Mucosa of descending colon (tissue), 3 donors: ENCODE data around the gene SPATA31E1. TPM values are rescaled to one million over a fixed set of nuclear protein-coding genes. Genes with fewer than 3 reads are reported as not detected.
A peak's percentile ranks its signal among the peaks of the same experiment; 100 is the strongest.

Source experiments
- ATAC-seq: fragments of 200-7000 bp; cut with Tn5 transposase; one replicate; pipeline ENCODE4 v1.9.1; 2020; ENCODE audit warnings: mild to moderate bottlenecking, moderate library complexity
- DNase-seq, 3 donors: peaks; one replicate each; pipeline ENCODE4 v3.0.0-alpha.2; 2020
- H3K36me3 ChIP-seq: fragments of 200-600 bp; one replicate; pipeline ENCODE4 v1.8.0; 2021; ENCODE audit warnings: low read depth, mild to moderate bottlenecking
- H3K4me1 ChIP-seq: fragments of 200-600 bp; one replicate; pipeline ENCODE4 v1.8.0; 2021; ENCODE audit warnings: low read depth, mild to moderate bottlenecking
- H3K4me3 ChIP-seq: fragments of 200-600 bp; one replicate; pipeline ENCODE4 v1.8.0; 2021; ENCODE audit warnings: mild to moderate bottlenecking
- H3K9me3 ChIP-seq: fragments of 200-600 bp; one replicate; pipeline ENCODE4 v1.8.0; 2021; ENCODE audit warnings: mild to moderate bottlenecking
- intact Hi-C, 2 donors: fragments of 100-400 bp; cut with DNase I in 1 of 2; cut with micrococcal nuclease in 1 of 2; formaldehyde crosslinking; loops; one replicate each; pipeline versions ENCODE4 v1.11.0 to v1.11.1; 2022; cut with DNase I, micrococcal nuclease
- total RNA-seq, 3 donors: library from RNA; stranded (reverse); fragmentation: NEBNext Ultra II Directional in 2 of 3; extraction: Animal tissue kit (Norgen Biotek cat#: 25700) in 2 of 3; gene quantifications; one replicate each; pipeline versions ENCODE4 v1.2.1 to v1.2.4, GENCODE V29; 2021 to 2023
- TF ChIP-seq, protein P1 (sequence below): fragments of 200-600 bp; IDR thresholded peaks from one replicate; pipeline ENCODE4 v1.8.0; 2022; ENCODE audit warnings: antibody characterized with exemption, mild to moderate bottlenecking
- donor health status: DM: no; HTN: no; CAD: no; lungs with moderate emphysema.
- donor health status: DM: no; HTN: no; CAD: no.
- donor health status: DM: no; HTN: yes; CAD: no.

Gene SPATA31E1
- total RNA-seq, 3 donors from 2014 or later, result 0.06 TPM; not detected in 2

DNA sequence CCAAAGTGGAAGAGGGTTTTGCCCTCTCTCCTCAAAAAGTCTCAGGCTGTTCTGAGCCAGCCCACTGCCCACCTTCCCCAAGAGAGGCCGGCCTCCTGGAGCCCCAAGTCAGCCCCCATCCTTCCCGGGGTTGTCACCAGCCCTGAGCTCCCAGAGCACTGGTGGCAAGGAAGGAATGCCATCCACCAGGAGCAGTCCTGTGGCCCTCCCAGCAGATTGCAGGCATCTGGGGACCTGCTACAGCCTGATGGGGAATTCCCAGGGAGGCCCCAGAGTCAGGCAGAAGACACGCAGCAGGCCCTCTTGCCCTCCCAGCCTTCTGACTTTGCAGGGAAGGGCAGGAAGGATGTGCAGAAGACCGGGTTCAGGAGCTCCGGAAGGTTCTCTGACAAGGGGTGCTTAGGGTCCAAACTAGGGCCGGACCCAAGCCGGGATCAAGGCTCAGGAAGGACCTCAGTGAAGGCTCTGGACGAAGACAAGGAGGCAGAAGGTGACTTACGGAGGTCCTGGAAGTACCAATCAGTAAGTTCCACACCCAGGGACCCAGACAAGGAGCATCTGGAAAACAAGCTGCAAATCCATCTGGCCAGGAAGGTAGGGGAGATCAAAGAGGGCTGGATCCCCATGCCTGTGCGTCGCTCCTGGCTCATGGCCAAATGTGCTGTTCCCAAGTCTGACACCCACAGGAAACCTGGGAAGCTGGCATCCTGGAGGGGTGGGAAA, 3.7 kb downstream of the SPATA31E1 start:
- ATAC-seq (no peak), DNase-seq (no peak)
- no peaks in the 10 kb centered on the region for H3K4me1 ChIP-seq
- H3K36me3 ChIP-seq, result no peaks in the 10 kb centered on the region
- TF ChIP-seq, protein P1, sequence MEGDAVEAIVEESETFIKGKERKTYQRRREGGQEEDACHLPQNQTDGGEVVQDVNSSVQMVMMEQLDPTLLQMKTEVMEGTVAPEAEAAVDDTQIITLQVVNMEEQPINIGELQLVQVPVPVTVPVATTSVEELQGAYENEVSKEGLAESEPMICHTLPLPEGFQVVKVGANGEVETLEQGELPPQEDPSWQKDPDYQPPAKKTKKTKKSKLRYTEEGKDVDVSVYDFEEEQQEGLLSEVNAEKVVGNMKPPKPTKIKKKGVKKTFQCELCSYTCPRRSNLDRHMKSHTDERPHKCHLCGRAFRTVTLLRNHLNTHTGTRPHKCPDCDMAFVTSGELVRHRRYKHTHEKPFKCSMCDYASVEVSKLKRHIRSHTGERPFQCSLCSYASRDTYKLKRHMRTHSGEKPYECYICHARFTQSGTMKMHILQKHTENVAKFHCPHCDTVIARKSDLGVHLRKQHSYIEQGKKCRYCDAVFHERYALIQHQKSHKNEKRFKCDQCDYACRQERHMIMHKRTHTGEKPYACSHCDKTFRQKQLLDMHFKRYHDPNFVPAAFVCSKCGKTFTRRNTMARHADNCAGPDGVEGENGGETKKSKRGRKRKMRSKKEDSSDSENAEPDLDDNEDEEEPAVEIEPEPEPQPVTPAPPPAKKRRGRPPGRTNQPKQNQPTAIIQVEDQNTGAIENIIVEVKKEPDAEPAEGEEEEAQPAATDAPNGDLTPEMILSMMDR, result no peak
- intact Hi-C loops, result no loop called here
- H3K4me3 ChIP-seq, result no peak overlapping the region
- no peaks in the 10 kb centered on the region for H3K9me3 ChIP-seq

DNA sequence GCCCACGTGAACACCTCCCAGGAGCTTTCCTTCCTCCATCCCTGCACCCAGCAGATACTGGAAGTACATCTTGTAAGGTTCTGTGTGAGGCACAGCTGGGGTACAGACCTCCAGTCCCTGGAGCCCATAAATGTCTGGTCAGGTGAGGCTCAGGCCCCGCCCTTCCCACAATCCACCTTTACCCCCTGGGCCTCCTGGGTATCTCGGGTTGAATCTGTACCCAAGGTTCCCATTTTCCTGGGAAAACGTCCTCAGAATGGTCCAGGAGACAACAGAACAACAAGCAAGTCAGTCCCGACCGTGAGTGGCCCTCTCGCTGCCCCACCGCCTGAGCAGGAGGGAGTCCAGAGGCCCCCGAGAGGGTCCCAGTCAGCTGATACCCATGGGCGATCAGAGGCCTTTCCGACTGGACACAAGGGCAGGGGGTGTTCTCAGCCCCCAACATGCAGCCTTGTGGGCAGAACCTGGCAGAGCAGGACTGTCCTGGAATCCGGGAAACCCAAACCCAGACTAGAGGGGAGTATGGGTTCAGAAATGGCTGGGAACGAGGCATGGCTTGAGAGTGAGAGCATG, 4.3 kb downstream of the SPATA31E1 start:
- H3K36me3 ChIP-seq, result no peaks in the 10 kb centered on the region
- no peak overlapping the region for H3K4me3 ChIP-seq
- no peaks in the 10 kb centered on the region for H3K4me1 ChIP-seq
- DNase-seq (no peak), ATAC-seq (peak; percentile 15)
- no peaks in the 10 kb centered on the region for H3K9me3 ChIP-seq
- intact Hi-C loops, result no loop called here
- TF ChIP-seq, protein P1, result no peak

DNA sequence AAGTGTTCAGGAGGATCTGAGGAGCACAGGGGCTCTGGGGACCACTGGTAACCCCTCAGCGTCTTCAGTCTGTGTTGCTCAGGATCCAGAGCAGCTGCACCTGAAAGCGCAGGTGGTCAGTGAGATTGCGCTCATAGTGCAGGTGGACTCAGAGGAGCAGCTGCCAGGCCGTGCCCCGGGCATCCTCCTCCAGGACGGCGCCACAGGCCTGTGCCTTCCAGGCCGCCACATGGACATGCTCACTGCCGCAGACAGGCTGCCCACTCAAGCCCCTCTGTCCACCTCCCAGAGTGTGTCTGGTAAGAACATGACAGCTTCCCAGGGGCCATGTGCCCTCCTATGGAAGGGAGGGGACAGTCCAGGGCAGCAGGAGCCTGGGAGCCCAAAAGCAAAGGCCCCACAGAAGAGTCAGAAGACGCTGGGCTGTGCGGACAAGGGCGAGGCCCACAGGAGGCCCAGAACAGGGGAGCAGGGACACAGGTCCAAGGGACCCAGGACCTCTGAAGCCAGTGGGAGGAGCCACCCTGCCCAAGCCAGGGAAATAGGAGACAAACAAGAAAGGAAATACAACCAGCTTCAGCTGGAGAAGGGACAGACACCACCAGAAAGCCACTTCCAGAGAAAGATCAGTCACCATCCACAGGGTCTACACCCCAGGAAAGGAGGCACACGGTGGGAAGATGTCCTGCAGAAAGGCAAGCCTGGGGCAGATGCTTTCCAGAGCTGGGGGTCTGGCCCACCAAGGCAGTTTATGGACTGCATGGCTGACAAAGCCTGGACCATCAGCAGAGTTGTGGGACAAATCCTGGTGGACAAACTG, 5.2 kb downstream of the SPATA31E1 start:
- intact Hi-C loops, result no loop called here
- ATAC-seq (no peak), DNase-seq (no peak)
- Histone ChIP-seq H3K9me3 (no peaks in the 10 kb centered on the region), H3K4me1 (no peaks in the 10 kb centered on the region), H3K36me3 (no peaks in the 10 kb centered on the region), H3K4me3 (no peak overlapping the region)
- TF ChIP-seq, protein P1, result no peak

DNA sequence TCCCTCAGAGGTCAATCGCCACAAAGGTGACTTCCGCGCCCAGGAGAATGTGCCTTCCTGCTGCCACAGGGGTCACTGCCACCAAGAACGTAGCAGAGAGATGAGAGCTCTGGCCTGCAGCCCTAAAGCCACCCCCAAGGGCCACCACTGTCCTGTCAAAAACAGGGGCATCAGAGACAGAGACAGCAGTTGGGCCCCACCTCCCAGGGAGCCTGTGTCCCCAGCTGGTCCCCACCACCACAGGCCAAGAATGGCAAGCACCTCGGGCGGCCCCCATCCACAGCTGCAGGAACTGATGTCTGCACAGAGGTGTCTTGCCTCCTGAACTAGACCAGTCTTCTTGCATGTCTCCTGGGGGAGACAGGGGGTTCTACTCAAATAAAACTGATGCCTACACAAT, 5.8 kb downstream of the SPATA31E1 start:
- H3K9me3 ChIP-seq, result no peaks in the 10 kb centered on the region
- H3K4me1 ChIP-seq, result no peaks in the 10 kb centered on the region
- no peaks in the 10 kb centered on the region for H3K36me3 ChIP-seq
- TF ChIP-seq, protein P1, result no peak
- DNase-seq (no peak), ATAC-seq (no peak)
- H3K4me3 ChIP-seq, result no peak overlapping the region
- intact Hi-C loops, result no loop called here

DNA sequence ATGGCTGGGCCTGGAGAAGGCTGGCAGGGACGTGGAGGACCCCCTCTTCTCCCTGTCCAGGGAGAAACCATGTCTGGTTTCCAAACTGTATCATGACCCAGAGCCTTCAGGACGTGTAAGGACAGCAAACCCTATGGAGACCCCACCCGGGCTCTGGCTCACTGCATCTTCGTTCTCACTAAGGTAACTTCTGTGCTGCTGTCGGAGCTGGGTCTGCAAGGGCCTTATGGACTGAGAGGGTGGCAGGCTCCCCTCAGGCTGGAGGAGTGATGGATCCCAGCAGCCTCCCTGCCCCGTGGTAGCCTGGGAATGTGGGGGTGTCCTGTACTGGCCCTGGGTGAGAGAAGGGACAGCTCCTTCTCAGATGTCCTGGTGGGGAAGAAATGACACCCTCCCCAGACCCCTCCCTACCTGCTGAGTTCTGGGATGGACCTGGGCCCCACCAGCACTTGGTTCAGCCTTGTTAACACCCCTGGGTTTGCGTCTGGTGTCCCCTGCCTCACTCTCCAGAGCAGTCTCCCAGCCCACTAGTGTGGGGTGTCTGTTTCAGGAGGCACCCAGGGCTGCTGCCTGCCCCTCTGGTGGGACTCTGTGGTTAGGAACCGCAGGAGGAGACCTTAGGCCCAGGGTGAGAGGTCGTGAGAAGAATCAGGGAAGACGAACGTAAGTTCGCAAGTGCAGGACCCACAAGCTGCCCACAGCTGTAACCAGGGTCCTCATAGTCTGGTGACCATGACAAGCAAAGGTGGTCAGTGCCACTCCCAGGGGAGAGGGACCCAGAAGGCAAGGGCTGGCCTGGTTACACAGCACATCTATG, 6.6 kb downstream of the SPATA31E1 start:
- no peak overlapping the region for H3K4me3 ChIP-seq
- no peaks in the 10 kb centered on the region for H3K9me3 ChIP-seq
- H3K36me3 ChIP-seq, result no peaks in the 10 kb centered on the region
- TF ChIP-seq, protein P1, result no peak
- intact Hi-C loops, result no loop called here
- ATAC-seq (no peak), DNase-seq (no peak)
- no peaks in the 10 kb centered on the region for H3K4me1 ChIP-seq
